Ovary (tissue), 3 donors: Measurements from ENCODE around the gene STARD9.

Experiments
- EP300 ChIP-seq: sonication (generic); formaldehyde crosslinking; IDR thresholded peaks from one replicate; pipeline ENCODE4 v1.6.1; 2017; ENCODE audit warnings: antibody characterized with exemption
- POLR2A ChIP-seq: fragments of 450-650 bp; IDR thresholded peaks from one replicate; pipeline ENCODE4 v1.6.1; 2017; ENCODE audit warnings: antibody characterized with exemption, mild to moderate bottlenecking, moderate library complexity
- TF ChIP-seq, protein P1 (sequence below), 3 donors: fragments of 450-650 bp in 2 of 3; fragments of 200-600 bp in 1 of 3; IDR thresholded peaks; one replicate each; pipeline versions ENCODE4 v1.5.1 to v1.8.0; 2016 to 2022; ENCODE audit warnings: antibody characterized with exemption in 3 of 3, mild to moderate bottlenecking in 1 of 3
- donor health status: DM: no; HTN: no; CAD: no.

DNA sequence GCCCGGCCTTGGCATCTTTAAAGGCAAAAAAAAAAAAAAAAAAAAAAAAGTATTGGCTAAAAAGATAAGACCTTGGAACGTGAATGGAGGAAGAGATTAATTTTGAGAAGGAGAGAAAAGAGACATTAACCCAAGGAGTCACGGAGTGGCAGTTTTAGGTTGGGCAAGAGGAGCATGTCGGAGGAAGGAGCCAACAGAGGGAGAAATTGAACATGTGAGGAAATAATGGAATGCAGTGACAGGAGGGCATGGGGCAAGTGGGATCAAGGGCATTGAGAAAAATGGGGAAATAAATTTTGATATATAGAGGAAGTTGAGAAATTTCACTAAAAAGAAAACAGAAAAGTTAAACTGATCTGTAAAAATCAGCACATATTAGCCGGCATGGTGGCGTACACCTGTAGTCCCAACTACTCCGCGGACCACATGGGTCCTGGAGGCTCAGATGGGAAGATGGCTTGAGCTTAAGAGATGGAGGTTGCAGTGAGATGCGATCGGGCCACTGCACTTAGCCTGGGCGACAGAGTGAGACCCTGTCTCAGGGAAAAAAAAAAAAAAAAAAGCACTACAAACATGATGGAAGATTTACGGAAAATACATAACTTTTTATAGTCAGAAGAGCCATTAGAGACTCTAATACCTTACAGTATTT, 25.5 kb upstream of the STARD9 start:
- TF ChIP-seq POLR2A (no peak), EP300 (no peak)
- TF ChIP-seq, protein P1, sequence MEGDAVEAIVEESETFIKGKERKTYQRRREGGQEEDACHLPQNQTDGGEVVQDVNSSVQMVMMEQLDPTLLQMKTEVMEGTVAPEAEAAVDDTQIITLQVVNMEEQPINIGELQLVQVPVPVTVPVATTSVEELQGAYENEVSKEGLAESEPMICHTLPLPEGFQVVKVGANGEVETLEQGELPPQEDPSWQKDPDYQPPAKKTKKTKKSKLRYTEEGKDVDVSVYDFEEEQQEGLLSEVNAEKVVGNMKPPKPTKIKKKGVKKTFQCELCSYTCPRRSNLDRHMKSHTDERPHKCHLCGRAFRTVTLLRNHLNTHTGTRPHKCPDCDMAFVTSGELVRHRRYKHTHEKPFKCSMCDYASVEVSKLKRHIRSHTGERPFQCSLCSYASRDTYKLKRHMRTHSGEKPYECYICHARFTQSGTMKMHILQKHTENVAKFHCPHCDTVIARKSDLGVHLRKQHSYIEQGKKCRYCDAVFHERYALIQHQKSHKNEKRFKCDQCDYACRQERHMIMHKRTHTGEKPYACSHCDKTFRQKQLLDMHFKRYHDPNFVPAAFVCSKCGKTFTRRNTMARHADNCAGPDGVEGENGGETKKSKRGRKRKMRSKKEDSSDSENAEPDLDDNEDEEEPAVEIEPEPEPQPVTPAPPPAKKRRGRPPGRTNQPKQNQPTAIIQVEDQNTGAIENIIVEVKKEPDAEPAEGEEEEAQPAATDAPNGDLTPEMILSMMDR (IDR thresholded peaks at IDR 0.05), result no peak
